Ishikawa (cell line): ENCODE measurements around the gene SBK3.

ENCODE experiments used
- CEBPB ChIP-seq: IDR thresholded peaks from 2 replicates; pipeline ENCODE4 v1.6.1; 2012
- CREB1 ChIP-seq: IDR thresholded peaks from 2 replicates; pipeline ENCODE4 v1.6.1; 2012; ENCODE audit warnings: low read depth
- EGR1 ChIP-seq: IDR thresholded peaks from 2 replicates; pipeline ENCODE4 v1.6.1; 2012
- EP300 ChIP-seq: IDR thresholded peaks from 2 replicates; pipeline ENCODE4 v1.6.1; 2012; ENCODE audit warnings: borderline replicate concordance
- FOXM1 ChIP-seq: IDR thresholded peaks from 2 replicates; pipeline ENCODE4 v1.6.1; 2012; ENCODE audit warnings: low read depth, borderline replicate concordance
- MAX ChIP-seq: IDR thresholded peaks from 2 replicates; pipeline ENCODE4 v1.6.1; 2012
- NFIC ChIP-seq: IDR thresholded peaks from 2 replicates; pipeline ENCODE4 v1.6.1; 2012
- RAD21 ChIP-seq: IDR thresholded peaks from 2 replicates; pipeline ENCODE4 v1.6.1; 2012; ENCODE audit warnings: low read depth
- REST ChIP-seq: IDR thresholded peaks from 2 replicates; pipeline ENCODE4 v1.6.1; 2012; ENCODE audit warnings: low read depth, mild to moderate bottlenecking
- TAF1 ChIP-seq: IDR thresholded peaks from 2 replicates; pipeline ENCODE4 v1.6.1; 2012; ENCODE audit warnings: low read depth, mild to moderate bottlenecking
- TCF12 ChIP-seq: IDR thresholded peaks from 2 replicates; pipeline ENCODE4 v1.6.1; 2012; ENCODE audit warnings: low read depth
- TEAD4 ChIP-seq: IDR thresholded peaks from 2 replicates; pipeline ENCODE4 v1.6.1; 2012
- USF1 ChIP-seq: IDR thresholded peaks from 2 replicates; pipeline ENCODE4 v1.6.1; 2012
- YY1 ChIP-seq: IDR thresholded peaks from 2 replicates; pipeline ENCODE4 v1.6.1; 2012; ENCODE audit warnings: low read depth
- ZBTB7A ChIP-seq: IDR thresholded peaks from 2 replicates; pipeline ENCODE4 v1.6.1; 2012; ENCODE audit warnings: low read depth

Gene SBK3

GRCh38 chr19:55579766-55580621, 34.7 kb upstream of the SBK3 start:
- TF ChIP-seq CEBPB = no peak
- TF ChIP-seq TCF12 = no peak
- TF ChIP-seq MAX = no peak
- no peak; the same call in 1 of the 2 replicates for TF ChIP-seq ZBTB7A
- TF ChIP-seq EGR1 = no peak
- TF ChIP-seq FOXM1 = no peak
- no peak for TF ChIP-seq REST
- no peak for TF ChIP-seq CREB1
- TF ChIP-seq YY1 = no peak
- no peak for TF ChIP-seq EP300
- TF ChIP-seq TEAD4 = no peak
- TF ChIP-seq RAD21 = no peak
- no peak for TF ChIP-seq USF1
- TF ChIP-seq TAF1 = no peak
- TF ChIP-seq NFIC = no peak

GRCh38 chr19:55578761-55579747, 33.7 kb upstream of the SBK3 start:
- TF ChIP-seq RAD21 = no peak
- no peak for TF ChIP-seq CREB1
- no peak for TF ChIP-seq NFIC
- no peak for TF ChIP-seq TAF1
- no peak for TF ChIP-seq MAX
- TF ChIP-seq YY1 = no peak
- TF ChIP-seq TCF12 = no peak
- TF ChIP-seq ZBTB7A = no peak
- no peak for TF ChIP-seq CEBPB
- no peak for TF ChIP-seq TEAD4

GRCh38 chr19:55578031-55578760, 32.9 kb upstream of the SBK3 start:
- TF ChIP-seq EGR1 (no peak), USF1 (no peak), RAD21 (no peak), MAX (no peak), YY1 (no peak), ZBTB7A (no peak), REST (no peak)

GRCh38 chr19:55576746-55577145, 31.4 kb upstream of the SBK3 start:
- TF ChIP-seq EP300 = no peak
- TF ChIP-seq REST = no peak
- no peak for TF ChIP-seq CREB1
- TF ChIP-seq MAX = no peak
- no peak for TF ChIP-seq TEAD4
- no peak for TF ChIP-seq YY1
- no peak for TF ChIP-seq RAD21
- TF ChIP-seq TCF12 = no peak
